Heart left ventricle (tissue), 16 donors: Measurements from ENCODE around the gene ATP5F1A. TPM values are rescaled to one million over a fixed set of nuclear protein-coding genes. Genes with fewer than 3 reads are reported as not detected.
"Not testable (repeated sequence)": the region's sequence is repeated elsewhere in the genome, so short reads cannot be mapped to it uniquely, and the experiment has no call there.

Source experiments
- ATAC-seq, 4 donors: fragments of 200-7000 bp; cut with Tn5 transposase; one replicate each; pipeline ENCODE4 v1.9.1; 2020 to 2022; ENCODE audit warnings: moderate library complexity in 4 of 4, mild to moderate bottlenecking in 3 of 4, moderate number of reproducible peaks in 1 of 4
- DNase-seq, 5 donors: peaks; one replicate each; pipeline ENCODE4 v3.0.0-alpha.2; 2020
- H3K27ac ChIP-seq, 12 donors: fragments of 200-600 bp; sonication (generic) in 4 of 12; one replicate each; pipeline versions ENCODE4 v1.5.0 to v1.8.0; 2016 to 2022; ENCODE audit warnings: mild to moderate bottlenecking in 2 of 12
- H3K27me3 ChIP-seq, 9 donors: fragments of 200-600 bp; sonication (generic) in 2 of 9; one replicate each; pipeline versions ENCODE4 v1.5.1 to v1.8.0; 2016 to 2022; ENCODE audit warnings: mild to moderate bottlenecking in 3 of 9
- H3K36me3 ChIP-seq, 9 donors: fragments of 200-600 bp; sonication (generic) in 2 of 9; one replicate each; pipeline versions ENCODE4 v1.5.0 to v1.8.0; 2018 to 2022; ENCODE audit warnings: mild to moderate bottlenecking in 2 of 9
- H3K4me1 ChIP-seq, 12 donors: fragments of 200-600 bp; sonication (generic) in 4 of 12; one replicate each; pipeline versions ENCODE4 v1.5.0 to v1.8.0; 2016 to 2022; ENCODE audit warnings: mild to moderate bottlenecking in 3 of 12
- H3K4me3 ChIP-seq, 12 donors: fragments of 200-600 bp; sonication (generic) in 4 of 12; one replicate each; pipeline versions ENCODE4 v1.5.0 to v1.8.0; 2017 to 2022; ENCODE audit warnings: mild to moderate bottlenecking in 9 of 12, moderate library complexity in 4 of 12
- H3K9me3 ChIP-seq, 12 donors: fragments of 200-600 bp; sonication (generic) in 4 of 12; one replicate each; pipeline versions ENCODE4 v1.5.0 to v1.8.0; 2016 to 2022; ENCODE audit warnings: mild to moderate bottlenecking in 1 of 12
- POLR2A ChIP-seq, 2 donors: fragments of 450-650 bp; IDR thresholded peaks; one replicate each; pipeline ENCODE4 v1.6.1; 2017; ENCODE audit warnings: antibody characterized with exemption in 2 of 2, mild to moderate bottlenecking in 2 of 2, moderate library complexity in 2 of 2
- WGBS, 4 donors: extraction: QIAGEN DNeasy Blood & Tissue Kit in 2 of 4; methylation state at CpG; one replicate each; pipeline versions ENCODE4 v1.1.5 to v1.1.7; 2013 to 2018; 5-methylcytosine and 5-hydroxymethylcytosine counted together
- intact Hi-C, 10 donors: fragments of 100-400 bp; cut with DNase I; formaldehyde crosslinking; loops; one replicate each; pipeline versions ENCODE4 v1.11.1 to v1.14.2; 2022
- polyA plus RNA-seq, 2 donors: library from polyadenylated mRNA; stranded (reverse); fragments of 200-250 nt; gene quantifications; one replicate each; pipeline ENCODE4 v1.2.3, GENCODE V29; 2013
- total RNA-seq, 9 donors: library from RNA; depleted of rRNA in 2 of 9; stranded (reverse); fragments of >200 nt in 2 of 9; fragmentation: NEBNext Ultra II Directional in 3 of 9; extraction: Animal tissue kit (Norgen Biotek cat#: 25700) in 3 of 9; gene quantifications; one replicate each; pipeline versions ENCODE4 v1.1.0 to v1.2.4, GENCODE V29; 2016 to 2023
- TF ChIP-seq, protein P1 (sequence below), 12 donors: fragments of 200-600 bp; sonication (generic) in 4 of 12; IDR thresholded peaks; one replicate each; pipeline versions ENCODE4 v1.5.0 to v1.8.0; 2018 to 2022; ENCODE audit warnings: antibody characterized with exemption in 12 of 12, mild to moderate bottlenecking in 5 of 12
- donor health status: ischemic (EF 13 %, LVEDD 7.1; RV severe dilation, severe dysfunction).
- donor health status: healthy with polysubstance abuse.
- donor health status: DM: no; HTN: yes; CAD: no.
- donor health status: DM: no; HTN: no; CAD: no.
- donor health status: ischemic (EF 25% LVEDD 6.9; RV normal size, moderate dysfunction).
- donor health status: ischemic (EF 25% LVEDD 5.7; RV mildly dilated, moderate dysfunction).
- donor health status: healthy.
- donor health status: DM: yes; HTN: yes; CAD: no.
- donor health status: ischemic (EF 35%, LVEDD 5.7; RV mildly dilated, moderate dysfunction).
- donor health status: nonischemic (EF 11% LVEDD 7.7; RV severe dilation, severe dysfunction).
- donor health status: DM: yes; HTN: yes; CAD: no.
- donor health status: PGD.
- donor health status: ischemic (EF 29% LVEDD 5.4; RV normal size, mild dysfunction).
- donor health status: nonischemic (EF 23%, LVEDD 6.1; RV moderate dilation, normal function).

The ATP5F1A gene
- total and polyA plus RNA-seq, 11 donors = 926 to 3,149 (median 1,393) TPM

DNA sequence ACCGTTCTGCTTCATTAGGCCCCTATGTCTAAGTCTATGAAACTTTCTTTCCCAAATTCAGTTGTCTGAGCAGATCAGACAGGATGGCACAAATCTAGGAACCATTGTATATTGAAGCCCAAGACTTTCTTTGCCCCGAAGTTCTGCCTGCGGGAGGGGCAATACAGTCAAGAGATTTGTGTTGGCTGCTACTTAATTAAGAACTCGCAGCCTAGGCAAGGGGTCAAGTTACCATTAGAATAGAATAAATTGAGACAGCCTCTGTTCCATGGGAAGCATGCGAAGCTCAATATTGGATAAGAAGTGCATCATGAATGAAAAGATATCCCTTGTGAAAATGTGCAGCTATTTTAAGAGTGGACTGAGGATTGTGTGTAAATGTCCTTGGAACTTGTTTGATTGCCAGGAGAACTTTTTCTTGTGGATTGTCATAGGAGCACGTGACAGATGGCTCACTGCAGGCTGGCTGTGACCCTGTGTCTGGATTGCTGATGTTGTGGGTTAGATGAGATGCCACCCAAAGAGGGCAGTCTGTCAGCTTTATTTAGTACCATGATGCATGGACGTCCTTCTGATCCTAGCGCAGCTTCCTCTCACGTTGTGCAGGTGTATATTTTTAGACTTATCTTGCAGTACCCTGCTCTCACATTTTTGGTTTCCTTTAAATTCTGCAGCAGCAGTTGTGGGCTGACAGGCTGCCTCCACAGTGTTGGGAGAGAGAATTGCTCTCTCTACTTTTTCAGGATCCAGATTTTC is 37.0 kb upstream of the ATP5F1A start:
- peaks cover 0 to 16% (median 1%) of the 10 kb centered on the region in 9 donors for H3K36me3 ChIP-seq
- H3K27ac ChIP-seq = peak overlapping the region in 8 of 12 donors; percentile 27 to 71 (median 42)
- WGBS, 4 donors = 33 to 48% (median 37%) methylated on average over 9 of the region's 9 CpGs
- peak; percentile 83 to 96 (median 94) for ATAC-seq
- H3K4me3 ChIP-seq = no peak overlapping the region
- intact Hi-C loops = no loop called here
- H3K27me3 ChIP-seq = no peaks in the 10 kb centered on the region
- no peaks in the 10 kb centered on the region for H3K9me3 ChIP-seq
- TF ChIP-seq, protein P1, sequence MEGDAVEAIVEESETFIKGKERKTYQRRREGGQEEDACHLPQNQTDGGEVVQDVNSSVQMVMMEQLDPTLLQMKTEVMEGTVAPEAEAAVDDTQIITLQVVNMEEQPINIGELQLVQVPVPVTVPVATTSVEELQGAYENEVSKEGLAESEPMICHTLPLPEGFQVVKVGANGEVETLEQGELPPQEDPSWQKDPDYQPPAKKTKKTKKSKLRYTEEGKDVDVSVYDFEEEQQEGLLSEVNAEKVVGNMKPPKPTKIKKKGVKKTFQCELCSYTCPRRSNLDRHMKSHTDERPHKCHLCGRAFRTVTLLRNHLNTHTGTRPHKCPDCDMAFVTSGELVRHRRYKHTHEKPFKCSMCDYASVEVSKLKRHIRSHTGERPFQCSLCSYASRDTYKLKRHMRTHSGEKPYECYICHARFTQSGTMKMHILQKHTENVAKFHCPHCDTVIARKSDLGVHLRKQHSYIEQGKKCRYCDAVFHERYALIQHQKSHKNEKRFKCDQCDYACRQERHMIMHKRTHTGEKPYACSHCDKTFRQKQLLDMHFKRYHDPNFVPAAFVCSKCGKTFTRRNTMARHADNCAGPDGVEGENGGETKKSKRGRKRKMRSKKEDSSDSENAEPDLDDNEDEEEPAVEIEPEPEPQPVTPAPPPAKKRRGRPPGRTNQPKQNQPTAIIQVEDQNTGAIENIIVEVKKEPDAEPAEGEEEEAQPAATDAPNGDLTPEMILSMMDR (IDR thresholded peaks at IDR 0.05) = no peak
- TF ChIP-seq POLR2A (IDR thresholded peaks at IDR 0.05) = no peak
- peak in 4 of 5 donors; percentile 29 to 47 (median 39) for DNase-seq
- H3K4me1 ChIP-seq = peaks cover 0 to 12% (median 0%) of the 10 kb centered on the region in 12 donors

DNA sequence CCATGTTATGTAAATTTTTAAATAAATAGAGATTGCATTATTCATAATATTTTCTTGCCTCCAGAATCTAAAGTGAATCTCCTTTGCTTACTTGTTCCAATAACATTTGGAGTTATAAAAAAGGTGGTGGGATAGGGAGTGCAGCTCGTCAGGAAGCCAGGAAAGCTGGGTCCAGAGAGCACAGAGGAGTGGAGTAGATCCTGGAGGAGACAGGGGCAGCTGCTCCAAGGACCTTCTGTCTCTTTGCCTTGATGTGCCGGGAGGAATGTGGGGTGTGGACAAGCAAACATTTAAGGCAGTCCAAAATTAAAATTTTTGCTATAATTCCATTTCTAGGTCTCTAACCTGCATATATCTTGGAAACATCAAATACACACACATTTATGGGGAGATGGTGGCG is 35.4 kb upstream of the ATP5F1A start:
- H3K4me1 ChIP-seq = peaks cover 0 to 12% (median 0%) of the 10 kb centered on the region in 12 donors
- H3K36me3 ChIP-seq = peaks cover 0 to 32% (median 16%) of the 10 kb centered on the region in 9 donors
- H3K27ac ChIP-seq = no peak overlapping the region
- TF ChIP-seq, protein P1 (IDR thresholded peaks at IDR 0.05) = no peak
- TF ChIP-seq POLR2A (IDR thresholded peaks at IDR 0.05) = no peak
- no peak overlapping the region for H3K4me3 ChIP-seq
- no peak for ATAC-seq
- WGBS, 4 donors = 89 to 95% (median 92%) methylated on average over 3 of the region's 3 CpGs
- DNase-seq = no peak
- H3K9me3 ChIP-seq = no peaks in the 10 kb centered on the region
- no peaks in the 10 kb centered on the region for H3K27me3 ChIP-seq
- intact Hi-C loops = no loop called here

DNA sequence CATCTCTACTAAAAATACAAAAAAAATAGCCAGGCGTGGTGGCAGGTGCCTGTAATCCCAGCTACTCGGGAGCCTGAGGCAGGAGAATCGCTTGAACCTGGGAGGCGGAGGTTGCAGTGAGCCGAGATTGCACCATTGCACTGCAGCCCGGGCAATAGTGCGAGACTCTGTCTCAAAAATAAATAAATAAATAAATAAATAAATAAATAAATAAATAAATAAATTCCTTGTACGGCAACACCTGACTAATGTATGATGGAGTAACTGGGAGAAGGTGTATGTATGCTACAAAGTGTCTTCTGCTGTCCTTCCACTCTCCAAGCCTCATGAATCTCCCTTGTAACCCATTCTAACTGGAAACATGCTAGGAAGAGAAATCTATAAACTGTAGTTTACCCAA is 32.5 kb upstream of the ATP5F1A start:
- H3K36me3 ChIP-seq = peaks cover 0 to 62% (median 38%) of the 10 kb centered on the region in 9 donors
- H3K4me3 ChIP-seq, H3K27me3 ChIP-seq, H3K27ac ChIP-seq, H3K9me3 ChIP-seq, H3K4me1 ChIP-seq, ATAC-seq, intact Hi-C loops, DNase-seq: not testable (repeated sequence)
- 92 to 98% (median 97%) methylated on average over 8 of the region's 8 CpGs for WGBS, 4 donors

DNA sequence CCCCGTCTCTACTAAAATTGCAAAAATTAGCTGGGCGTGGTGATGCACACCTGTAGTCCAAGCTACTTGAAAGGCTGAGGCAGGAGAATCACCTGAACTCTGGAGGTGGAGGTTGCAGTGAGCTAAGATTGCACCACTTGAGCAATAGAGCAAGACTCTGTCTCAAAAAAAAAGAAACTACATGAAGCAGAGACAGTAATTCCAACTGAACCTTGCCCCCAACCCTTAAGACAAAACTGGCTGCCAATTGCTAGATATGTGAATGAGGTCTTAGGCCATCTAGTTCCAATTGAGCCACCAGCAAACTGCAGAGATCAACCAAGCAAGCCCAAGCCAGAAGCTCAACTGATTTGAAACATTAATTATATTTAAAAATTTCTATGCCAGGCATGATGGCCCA is 32.0 kb upstream of the ATP5F1A start:
- TF ChIP-seq, protein P1 (IDR thresholded peaks at IDR 0.05) = no peak
- no peak for TF ChIP-seq POLR2A (IDR thresholded peaks at IDR 0.05)
- Histone ChIP-seq H3K27me3 (no peaks in the 10 kb centered on the region), H3K27ac (no peak overlapping the region), H3K36me3 (peaks cover 0 to 67% (median 43%) of the 10 kb centered on the region in 9 donors), H3K4me1 (peaks cover 0 to 5% (median 0%) of the 10 kb centered on the region in 12 donors), H3K4me3 (no peak overlapping the region), H3K9me3 (no peaks in the 10 kb centered on the region)
- intact Hi-C loops = no loop called here
- ATAC-seq (no peak), DNase-seq (no peak)
- 96 to 99% (median 97%) methylated on average over 2 of the region's 2 CpGs for WGBS, 4 donors

DNA sequence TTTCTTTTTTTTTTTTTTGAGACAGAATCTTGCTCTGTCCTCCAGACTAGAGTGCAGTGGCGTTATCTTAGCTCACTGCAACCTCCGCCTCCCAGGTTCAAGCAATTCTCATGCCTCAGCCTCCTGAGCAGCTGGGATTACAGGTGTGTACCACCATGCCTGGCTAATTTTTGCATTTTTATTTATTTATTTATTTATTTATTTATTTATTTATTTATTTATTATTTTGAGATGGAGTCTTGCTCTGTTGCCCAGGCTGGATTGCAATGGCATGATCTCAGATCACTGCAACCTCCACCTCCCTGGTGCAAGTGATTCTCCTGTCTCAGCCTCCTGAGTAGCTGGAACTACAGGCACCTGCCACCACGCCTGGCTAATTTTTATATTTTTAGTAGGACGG is 28.5 kb upstream of the ATP5F1A start:
- DNase-seq, H3K9me3 ChIP-seq, H3K27me3 ChIP-seq, H3K27ac ChIP-seq, H3K4me3 ChIP-seq, ATAC-seq, intact Hi-C loops, H3K4me1 ChIP-seq: not testable (repeated sequence)
- peaks cover 0 to 98% (median 76%) of the 10 kb centered on the region in 9 donors for H3K36me3 ChIP-seq
- WGBS, 4 donors = 66 to 99% (median 97%) methylated on average over 4 of the region's 4 CpGs
